HEK293T (cell line): ENCODE measurements around the gene FOXL1.

Experiments used
- ARNT ChIP-seq: fragments of 450-650 bp; IDR thresholded peaks from 2 replicates; pipeline ENCODE4 v1.6.1; 2017; ENCODE audit warnings: mild to moderate bottlenecking
- BHLHE40 ChIP-seq: fragments of 450-650 bp; IDR thresholded peaks from 2 replicates; pipeline ENCODE4 v1.6.1; 2016; ENCODE audit warnings: mild to moderate bottlenecking, moderate library complexity, borderline replicate concordance
- CTBP1 ChIP-seq: fragments of 450-650 bp; IDR thresholded peaks from 2 replicates; pipeline ENCODE4 v1.6.1; 2016; ENCODE audit warnings: borderline replicate concordance
- FOXK2 ChIP-seq: fragments of 450-650 bp; IDR thresholded peaks from 2 replicates; pipeline ENCODE4 v1.6.1; 2016; ENCODE audit warnings: mild to moderate bottlenecking
- FOXM1 ChIP-seq: fragments of 450-650 bp; IDR thresholded peaks from 2 replicates; pipeline ENCODE4 v1.6.1; 2017; ENCODE audit warnings: mild to moderate bottlenecking, borderline replicate concordance
- HDGF ChIP-seq: fragments of 450-650 bp; IDR thresholded peaks from 2 replicates; pipeline ENCODE4 v1.6.1; 2017; ENCODE audit warnings: antibody characterized with exemption, borderline replicate concordance
- SP1 ChIP-seq: fragments of 450-650 bp; IDR thresholded peaks from 2 replicates; pipeline ENCODE4 v1.6.1; 2017
- SUZ12 ChIP-seq: fragments of 450-650 bp; IDR thresholded peaks from 2 replicates; pipeline ENCODE4 v1.6.1; 2016; ENCODE audit warnings: mild to moderate bottlenecking
- TARDBP ChIP-seq: fragments of 450-650 bp; IDR thresholded peaks from 2 replicates; pipeline ENCODE4 v1.6.1; 2016
- TF ChIP-seq, protein P1 (sequence below): fragments of 450-650 bp; IDR thresholded peaks from 2 replicates; pipeline ENCODE4 v1.6.1; 2016

DNA sequence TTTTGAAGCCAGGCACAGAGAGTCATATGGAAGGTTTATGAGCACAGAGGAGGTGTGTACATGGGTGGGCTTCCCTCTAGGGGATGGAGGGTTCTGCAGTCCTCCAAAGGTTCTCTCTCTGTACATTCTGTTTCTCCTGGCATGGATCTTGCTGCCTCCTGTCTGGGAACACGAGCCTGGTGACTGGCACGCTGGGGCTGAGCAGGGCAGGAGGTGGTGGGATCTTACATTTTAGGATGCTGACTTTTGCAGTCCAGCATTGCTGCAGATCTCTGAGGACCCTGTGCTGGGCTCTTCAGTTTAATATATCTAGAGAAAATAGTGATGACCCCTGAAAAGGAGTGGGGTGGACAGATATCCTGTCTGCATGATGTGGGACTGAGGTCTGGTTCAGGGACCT, 23.0 kb downstream of the FOXL1 start:
- no peak for TF ChIP-seq HDGF
- TF ChIP-seq BHLHE40: no peak
- no peak for TF ChIP-seq FOXK2
- no peak for TF ChIP-seq CTBP1
- TF ChIP-seq TARDBP: no peak
- TF ChIP-seq FOXM1: no peak
- no peak for TF ChIP-seq SP1
- no peak for TF ChIP-seq ARNT
- TF ChIP-seq SUZ12: no peak
- TF ChIP-seq, protein P1, sequence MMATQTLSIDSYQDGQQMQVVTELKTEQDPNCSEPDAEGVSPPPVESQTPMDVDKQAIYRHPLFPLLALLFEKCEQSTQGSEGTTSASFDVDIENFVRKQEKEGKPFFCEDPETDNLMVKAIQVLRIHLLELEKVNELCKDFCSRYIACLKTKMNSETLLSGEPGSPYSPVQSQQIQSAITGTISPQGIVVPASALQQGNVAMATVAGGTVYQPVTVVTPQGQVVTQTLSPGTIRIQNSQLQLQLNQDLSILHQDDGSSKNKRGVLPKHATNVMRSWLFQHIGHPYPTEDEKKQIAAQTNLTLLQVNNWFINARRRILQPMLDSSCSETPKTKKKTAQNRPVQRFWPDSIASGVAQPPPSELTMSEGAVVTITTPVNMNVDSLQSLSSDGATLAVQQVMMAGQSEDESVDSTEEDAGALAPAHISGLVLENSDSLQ: no peak
